Measurements from ENCODE around the gene ARFGEF2. TPM values are rescaled to one million over a fixed set of nuclear protein-coding genes. Genes with fewer than 3 reads are reported as not detected.

ARFGEF2 gene
- total RNA-seq, 1 experiment from 2014 or later = 31.6 TPM

DNA sequence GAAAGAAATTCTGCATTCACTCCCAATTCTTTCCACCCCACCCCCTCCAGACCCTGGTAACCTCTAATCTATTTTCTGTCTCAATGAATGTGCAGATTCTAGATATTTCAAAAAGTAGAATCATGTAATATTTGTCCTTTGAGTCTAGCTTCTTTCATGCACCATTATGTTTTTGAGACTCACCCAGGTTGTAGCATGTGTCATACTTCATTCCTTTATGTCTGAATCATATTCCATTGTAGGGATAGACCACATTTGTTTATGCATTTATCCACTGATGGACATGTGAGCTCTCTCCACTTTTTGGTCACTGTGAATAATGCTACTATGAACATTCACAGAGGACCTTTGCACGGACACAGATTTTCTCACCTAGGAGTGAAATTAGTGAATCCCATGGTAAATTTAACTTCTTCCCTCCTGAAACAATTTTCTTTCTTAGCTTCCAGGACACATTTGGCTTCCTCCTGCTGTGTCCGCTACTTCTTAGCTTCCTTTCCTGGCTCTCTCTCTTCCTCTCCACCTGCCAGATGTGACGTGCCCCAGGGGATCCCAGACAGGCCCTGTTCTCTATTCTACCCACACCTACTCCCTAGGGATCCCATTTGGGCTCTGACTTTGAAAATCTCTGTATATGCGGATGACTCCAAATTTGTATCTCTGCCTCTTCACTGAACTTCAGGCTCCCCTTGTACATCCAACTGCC lies 24.1 kb upstream of the ARFGEF2 start:
- in situ Hi-C loops (cut with HindIII; ENCODE audit: low pct_unique_long_range_greater_than_20kb, low sequenced_read_pairs) = no loop called here
- DNase-seq (ENCODE audit: low read depth) = peak; percentile 93

DNA sequence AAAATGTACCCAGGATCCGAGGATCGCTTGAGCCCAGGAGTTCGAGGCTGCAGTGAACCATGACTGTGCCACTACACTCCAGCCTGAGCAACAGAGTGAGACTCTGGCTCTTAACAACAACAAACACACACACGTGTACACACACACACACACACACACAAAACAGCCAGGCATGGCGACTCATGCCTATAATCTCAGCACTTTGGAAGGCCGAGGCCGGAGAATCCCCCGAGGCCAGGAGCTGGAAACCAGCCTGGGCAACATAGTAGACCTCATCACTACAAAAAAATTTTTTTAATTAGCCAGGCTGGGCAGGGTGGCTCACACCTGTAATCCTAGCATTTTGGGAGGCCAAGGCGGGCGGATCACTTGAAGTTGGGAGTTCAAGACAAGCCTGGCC lies 23.3 kb upstream of the ARFGEF2 start:
- in situ Hi-C loops (cut with HindIII; ENCODE audit: low pct_unique_long_range_greater_than_20kb, low sequenced_read_pairs) = no loop called here
- DNase-seq (ENCODE audit: low read depth) = peak; percentile 77

DNA sequence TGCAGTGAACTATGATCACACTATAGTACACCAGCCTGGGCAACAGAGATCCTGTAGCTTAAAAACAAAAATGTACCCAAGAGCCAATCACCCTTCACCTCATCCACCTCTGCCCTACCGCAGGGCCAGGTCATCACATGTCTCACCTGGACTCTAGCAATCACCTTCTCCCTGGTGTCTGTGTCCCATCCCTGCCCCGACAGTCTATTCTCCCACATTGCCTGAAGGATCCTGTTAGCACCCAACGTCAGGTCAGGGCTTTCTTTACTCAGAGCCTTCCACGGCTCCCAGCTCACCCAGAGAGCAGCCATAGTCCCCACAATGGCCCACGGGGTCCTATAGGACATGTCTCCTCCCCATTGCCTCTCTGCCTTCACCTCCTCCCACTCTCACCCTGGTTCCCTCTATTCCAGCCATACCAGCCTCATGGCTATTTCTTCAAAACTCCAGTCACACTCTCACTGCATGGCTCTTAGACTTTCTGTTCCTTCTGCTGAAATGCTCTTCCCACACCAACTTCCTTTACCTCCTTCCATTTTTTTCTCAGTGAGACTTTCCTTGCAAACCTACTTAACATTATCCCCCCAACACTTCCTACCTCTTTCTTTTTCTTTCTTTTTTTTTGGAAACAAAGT lies 22.5 kb upstream of the ARFGEF2 start:
- in situ Hi-C loops (cut with HindIII; ENCODE audit: low pct_unique_long_range_greater_than_20kb, low sequenced_read_pairs) = no loop called here

DNA sequence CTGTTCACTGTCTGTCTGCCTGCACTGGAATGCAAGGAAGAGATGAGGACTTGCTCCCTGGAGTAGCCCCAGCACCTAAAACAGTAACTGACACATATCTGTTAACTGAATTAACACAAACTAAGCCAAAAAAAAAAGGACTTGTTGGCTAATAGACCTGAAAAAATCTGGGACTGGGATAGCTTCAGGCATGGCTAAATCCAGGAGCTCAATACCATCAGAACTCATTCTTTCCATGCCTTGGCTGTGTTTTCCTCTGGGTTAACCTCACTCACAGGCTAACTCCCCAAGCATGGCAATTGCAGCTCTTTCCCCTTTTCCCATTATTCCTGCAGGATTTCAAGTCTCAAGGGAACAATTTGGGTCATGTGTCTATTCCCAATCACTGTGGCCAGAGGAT lies 21.6 kb upstream of the ARFGEF2 start:
- no peak for DNase-seq (ENCODE audit: low read depth)
- in situ Hi-C loops (cut with HindIII; ENCODE audit: low pct_unique_long_range_greater_than_20kb, low sequenced_read_pairs) = no loop called here

More for the DNA sequence above, 22.5 kb upstream of the ARFGEF2 start:
- DNase-seq (ENCODE audit: low read depth) = no peak

DNA sequence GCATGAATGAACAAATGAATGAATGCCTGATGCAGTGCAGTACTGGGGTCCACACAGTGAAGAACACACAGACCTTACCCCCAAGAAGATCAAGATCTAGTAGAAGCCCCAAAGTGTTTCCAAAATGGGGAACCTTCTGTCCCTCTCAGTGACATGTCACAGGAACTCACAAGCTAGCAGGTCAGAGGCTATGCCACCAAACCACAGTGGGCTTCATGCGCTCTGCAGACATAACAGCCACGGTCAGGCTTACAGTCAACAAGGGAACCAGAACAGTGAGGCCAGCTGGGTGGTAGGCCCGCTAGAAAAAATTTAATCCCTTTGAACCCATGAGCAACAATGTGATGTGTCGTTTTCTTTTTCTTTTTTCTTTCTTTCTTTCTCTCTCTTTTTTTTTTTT lies 20.2 kb upstream of the ARFGEF2 start:
- in situ Hi-C loops (cut with HindIII; ENCODE audit: low pct_unique_long_range_greater_than_20kb, low sequenced_read_pairs) = no loop called here

DNA sequence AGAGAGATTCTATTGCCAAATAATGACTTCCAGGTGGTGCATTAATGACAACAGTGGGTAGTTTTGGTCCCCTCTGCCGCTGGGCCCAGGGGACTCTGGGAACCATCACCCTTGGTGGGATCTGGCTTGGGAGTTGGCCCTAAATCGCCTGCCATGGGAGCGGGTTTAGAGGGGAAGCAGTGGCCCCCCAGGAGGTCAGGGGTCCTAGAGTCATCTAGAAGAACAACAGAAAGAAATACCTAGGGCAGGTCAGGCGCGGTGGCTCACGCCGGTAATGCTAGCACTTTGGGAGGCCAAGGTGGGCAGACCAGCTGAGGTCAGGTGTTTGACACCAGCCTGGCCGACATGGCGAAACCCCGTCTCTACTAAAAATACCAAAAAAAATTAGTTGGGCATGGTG lies 17.8 kb upstream of the ARFGEF2 start:
- in situ Hi-C loops (cut with HindIII; ENCODE audit: low pct_unique_long_range_greater_than_20kb, low sequenced_read_pairs) = no loop called here
- no peak for DNase-seq (ENCODE audit: low read depth)

More for the DNA sequence above, 20.2 kb upstream of the ARFGEF2 start:
- DNase-seq (ENCODE audit: low read depth) = no peak

DNA sequence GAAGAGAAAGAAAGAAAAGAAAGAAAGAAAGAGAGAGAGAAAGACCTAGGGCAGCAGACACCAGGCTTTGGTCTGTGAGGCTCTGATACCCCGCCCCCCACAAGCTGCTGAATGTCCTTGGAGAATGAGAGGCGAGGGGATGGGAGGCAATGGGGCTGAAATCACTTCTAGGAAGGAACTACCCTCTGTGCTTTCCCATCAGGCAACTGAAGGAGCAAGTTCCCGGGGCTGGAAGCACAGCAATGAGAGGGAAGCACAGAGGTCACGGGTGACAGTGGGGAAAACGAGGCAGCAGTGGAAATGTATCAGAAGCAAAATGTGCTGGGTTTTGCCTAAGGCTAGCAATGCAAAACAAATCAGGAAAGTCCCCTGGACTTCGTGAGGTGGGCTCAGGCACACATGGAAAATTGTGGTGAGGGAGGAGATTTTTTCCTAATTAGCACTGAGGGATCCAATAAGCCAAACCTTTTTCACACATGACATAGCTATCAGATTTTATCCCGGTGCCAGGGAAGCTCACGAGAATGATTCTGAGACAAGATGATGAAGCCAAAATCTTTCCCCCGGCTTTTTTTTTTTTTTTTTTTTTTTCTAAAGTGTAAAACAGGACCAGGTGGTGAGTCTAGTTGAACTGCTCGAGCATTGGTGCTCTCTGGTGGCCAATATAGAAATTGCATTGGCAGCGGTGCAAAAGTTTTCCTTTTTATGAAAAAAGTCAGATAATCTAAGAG lies 16.8 kb upstream of the ARFGEF2 start:
- in situ Hi-C loops (cut with HindIII; ENCODE audit: low pct_unique_long_range_greater_than_20kb, low sequenced_read_pairs) = no loop called here
- peak; percentile 73 for DNase-seq (ENCODE audit: low read depth)

DNA sequence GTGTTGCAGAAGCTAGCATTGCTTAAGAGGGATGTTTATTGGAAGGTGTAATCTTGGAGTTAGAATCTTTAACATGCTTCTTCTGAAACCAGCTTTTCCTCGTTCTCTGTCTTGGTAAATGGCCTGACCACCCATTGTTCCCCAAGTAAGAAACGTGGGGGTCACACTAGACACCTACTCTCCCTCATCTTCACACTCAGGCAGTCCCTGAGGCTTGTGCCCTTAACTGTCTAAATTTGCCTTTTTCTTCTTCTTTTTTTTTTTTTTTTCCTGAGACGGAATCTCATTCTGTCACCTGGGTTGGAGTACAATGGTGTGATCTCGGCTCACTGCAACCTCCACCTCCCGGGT lies 16.2 kb upstream of the ARFGEF2 start:
- in situ Hi-C loops (cut with HindIII; ENCODE audit: low pct_unique_long_range_greater_than_20kb, low sequenced_read_pairs) = no loop called here
- no peak for DNase-seq (ENCODE audit: low read depth)

DNA sequence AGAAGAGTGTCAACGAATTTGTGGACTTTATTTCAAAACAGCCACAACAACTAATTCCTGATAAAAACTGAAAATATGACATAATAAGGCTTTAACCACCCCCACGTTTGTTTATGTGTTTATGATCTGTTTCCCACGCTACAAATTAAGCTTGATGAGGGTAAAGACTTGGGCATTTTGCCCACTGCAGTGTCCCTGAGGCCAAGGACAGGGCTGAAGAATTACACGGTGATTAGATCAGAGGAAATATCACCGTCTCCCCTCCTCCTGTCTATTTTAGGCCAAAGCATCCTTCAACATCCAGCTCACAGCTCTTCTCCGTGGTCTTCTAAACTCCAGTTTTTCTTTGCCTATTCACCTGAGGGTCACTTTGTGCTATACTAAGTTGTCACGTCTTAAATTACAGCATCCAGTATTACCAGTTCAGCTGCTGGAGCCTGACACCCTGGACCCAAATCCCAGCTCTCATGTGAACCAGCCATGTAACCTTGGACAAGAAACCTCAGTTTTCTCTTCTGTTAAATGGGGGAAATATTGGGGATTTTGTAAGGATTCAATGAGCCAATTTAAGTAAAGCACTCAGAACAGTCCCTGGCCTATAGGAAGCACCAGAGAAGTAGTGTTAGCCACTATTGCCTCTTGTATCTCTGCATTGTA lies 15.2 kb upstream of the ARFGEF2 start:
- DNase-seq (ENCODE audit: low read depth) = no peak
- in situ Hi-C loops (cut with HindIII; ENCODE audit: low pct_unique_long_range_greater_than_20kb, low sequenced_read_pairs) = no loop called here

DNA sequence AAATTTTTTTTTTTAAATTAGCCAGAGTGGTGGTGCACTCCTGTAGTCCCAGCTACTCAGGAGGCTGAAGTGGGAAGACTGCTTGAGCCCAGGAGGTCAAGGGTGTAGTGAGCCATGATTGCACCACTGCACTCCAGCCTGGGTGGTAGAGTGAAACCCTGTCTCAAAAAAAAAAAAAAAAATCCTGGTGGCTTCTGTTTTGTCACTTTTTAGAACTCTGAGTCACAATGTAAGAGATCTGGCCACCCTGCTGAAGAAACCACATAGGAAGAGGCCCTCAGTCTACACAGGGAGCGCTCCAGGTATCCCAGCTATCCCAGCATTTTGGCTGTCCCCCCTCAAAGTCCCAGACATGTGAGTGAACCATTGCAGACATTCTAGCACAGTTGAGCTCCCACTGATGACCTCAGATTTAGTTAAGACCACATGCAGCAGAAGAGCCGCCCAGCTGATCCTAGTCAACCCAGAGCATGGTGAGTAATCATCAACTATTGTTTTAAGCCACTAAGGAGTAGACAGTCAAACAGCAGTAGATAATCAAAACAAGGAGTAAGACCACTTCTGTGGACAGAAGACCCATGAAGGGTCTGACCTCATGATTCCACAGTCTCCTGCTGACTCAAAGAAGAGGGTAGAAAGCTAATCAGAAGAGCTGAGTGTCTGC lies 12.7 kb upstream of the ARFGEF2 start:
- in situ Hi-C loops (cut with HindIII; ENCODE audit: low pct_unique_long_range_greater_than_20kb, low sequenced_read_pairs) = no loop called here
- DNase-seq (ENCODE audit: low read depth) = no peak

DNA sequence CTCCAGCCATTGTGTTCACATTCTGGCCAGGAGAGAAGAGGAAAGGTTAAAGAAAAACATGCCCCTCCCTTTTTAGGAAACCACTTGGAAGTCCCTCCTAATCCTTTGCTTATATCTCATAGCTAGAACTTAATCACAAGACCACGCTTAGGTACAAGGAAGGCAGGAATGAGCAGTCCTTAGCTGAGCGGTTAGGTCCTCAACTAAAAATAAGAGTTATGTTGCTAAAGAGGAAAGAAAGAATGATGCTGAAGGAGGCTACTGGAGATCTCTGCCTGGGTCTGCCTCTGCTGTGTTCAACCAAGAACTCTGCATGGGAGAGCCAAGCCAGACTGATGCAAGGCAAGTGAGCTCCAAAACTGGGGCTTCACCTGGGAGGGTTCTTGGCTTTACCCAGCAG lies 11.6 kb upstream of the ARFGEF2 start:
- in situ Hi-C loops (cut with HindIII; ENCODE audit: low pct_unique_long_range_greater_than_20kb, low sequenced_read_pairs) = no loop called here
- no peak for DNase-seq (ENCODE audit: low read depth)

DNA sequence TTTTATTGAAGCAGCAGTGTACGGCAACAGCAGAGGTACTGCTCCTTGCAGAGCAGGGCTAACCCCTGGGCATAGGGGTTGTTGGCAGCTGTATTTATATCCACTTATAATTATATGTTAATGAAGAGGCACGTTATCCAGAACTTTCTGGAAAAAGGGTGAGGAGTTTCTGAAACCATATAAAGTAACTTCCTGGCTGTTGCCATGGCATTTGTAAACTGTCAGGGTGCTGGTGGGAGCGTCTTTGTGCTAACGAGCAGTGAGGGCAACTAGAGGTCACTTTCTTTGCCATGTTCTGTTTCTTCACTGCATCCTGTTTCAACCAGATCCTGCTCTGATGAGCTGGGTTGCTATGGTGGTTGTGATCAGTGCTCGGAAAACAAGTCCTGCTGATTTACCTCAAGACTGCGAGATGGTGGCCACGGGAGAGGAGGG lies 11.1 kb upstream of the ARFGEF2 start:
- in situ Hi-C loops (cut with HindIII; ENCODE audit: low pct_unique_long_range_greater_than_20kb, low sequenced_read_pairs) = no loop called here
- no peak for DNase-seq (ENCODE audit: low read depth)

DNA sequence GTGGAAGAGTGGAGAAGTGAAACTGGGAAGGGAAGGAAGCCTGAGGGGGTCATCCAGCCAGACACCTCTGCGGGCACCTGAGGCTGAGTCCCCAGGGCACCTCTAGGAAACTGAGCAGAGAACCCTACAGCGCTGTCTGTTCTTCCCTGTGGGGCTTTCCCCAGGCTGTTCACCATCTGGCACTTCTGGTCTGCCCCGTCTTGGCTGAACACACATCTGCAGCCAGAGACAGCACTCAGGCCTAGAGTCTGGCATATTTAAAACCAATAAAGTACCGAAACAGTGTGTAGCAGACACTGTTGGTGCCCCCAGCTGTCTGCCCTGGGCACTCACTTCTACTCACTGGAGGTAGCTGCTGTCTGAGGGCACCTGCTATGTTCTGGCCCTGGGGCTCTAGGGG lies 9.4 kb upstream of the ARFGEF2 start:
- in situ Hi-C loops (cut with HindIII; ENCODE audit: low pct_unique_long_range_greater_than_20kb, low sequenced_read_pairs) = no loop called here
- no peak for DNase-seq (ENCODE audit: low read depth)

DNA sequence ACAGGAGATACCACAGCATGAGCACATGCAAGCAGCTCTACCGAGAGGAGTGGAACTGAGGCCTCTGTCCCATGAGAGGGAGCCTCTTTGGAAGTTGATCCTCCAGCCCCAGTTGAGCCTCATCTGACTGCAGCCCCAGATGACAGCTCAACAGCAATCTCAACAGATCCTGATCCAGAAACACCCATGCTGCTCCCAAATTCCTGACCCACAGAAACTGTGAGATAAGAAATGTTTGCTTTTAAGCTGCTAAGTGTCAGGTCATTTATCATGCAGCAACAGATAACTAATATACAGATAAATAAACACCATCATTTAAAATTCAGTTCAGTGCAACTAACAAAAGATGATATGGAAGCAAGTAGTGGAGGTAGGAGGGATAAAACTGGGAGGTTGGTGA lies 4.8 kb upstream of the ARFGEF2 start:
- DNase-seq (ENCODE audit: low read depth) = no peak
- in situ Hi-C loops (cut with HindIII; ENCODE audit: low pct_unique_long_range_greater_than_20kb, low sequenced_read_pairs) = no loop called here

DNA sequence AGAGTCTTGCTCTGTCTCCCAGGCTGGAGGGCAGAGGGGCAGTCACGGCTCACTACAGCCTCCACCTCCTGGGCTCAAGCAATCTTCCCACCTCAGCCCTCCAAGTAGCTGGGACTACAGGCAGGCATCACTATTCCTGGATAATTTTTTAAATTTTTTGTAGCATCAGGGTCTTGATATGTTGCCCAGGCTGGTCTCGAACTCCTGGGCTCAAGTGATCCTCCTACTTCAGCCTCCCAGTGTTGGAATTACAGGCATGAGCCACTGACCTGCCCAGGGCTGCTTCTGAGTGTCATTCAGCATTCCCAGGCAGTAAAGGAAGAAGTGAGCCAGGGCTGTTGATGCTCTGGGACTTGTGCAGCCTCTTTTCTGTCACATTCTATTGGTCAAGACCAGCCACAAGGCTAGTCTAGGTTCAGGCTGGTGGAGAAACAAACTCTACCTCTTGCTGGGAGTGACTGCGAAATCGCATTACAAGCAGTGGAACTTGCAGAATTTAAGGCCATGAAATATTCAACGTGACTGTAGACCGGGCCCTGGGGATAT lies 2.1 kb upstream of the ARFGEF2 start:
- DNase-seq (ENCODE audit: low read depth) = no peak
- in situ Hi-C loops (cut with HindIII; ENCODE audit: low pct_unique_long_range_greater_than_20kb, low sequenced_read_pairs) = no loop called here

DNA sequence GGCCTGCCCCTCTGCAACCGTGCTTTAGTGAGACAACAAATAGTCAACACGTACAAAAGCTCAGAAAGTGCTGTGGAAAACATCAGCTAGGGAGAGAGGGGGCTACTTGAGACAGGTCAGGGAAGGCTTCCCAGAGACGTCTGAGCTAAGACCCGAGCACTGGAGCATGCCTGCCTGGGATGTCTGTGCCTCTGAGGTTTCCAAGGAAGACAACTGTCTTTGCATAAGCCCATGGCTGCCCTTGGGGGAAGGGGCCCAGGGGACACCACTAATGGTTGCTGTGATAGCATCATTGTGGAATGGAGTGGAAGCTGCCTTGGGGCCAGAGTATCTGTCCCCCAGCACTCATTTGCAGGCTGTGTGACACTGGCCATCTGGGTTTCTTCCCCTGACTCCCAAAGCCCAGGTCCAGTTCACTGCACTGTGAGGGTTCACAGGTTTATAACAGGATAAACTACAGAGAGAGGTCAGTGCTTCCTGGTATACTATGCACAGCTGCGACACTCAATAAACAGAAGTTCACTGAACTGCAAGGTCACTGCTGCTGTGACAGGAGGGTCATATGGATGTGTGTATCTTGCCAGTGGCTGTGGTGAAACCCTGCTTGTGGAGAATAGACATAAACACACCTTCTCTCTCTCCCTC lies 1.5 kb upstream of the ARFGEF2 start:
- in situ Hi-C loops (cut with HindIII; ENCODE audit: low pct_unique_long_range_greater_than_20kb, low sequenced_read_pairs) = no loop called here
- no peak for DNase-seq (ENCODE audit: low read depth)

DNA sequence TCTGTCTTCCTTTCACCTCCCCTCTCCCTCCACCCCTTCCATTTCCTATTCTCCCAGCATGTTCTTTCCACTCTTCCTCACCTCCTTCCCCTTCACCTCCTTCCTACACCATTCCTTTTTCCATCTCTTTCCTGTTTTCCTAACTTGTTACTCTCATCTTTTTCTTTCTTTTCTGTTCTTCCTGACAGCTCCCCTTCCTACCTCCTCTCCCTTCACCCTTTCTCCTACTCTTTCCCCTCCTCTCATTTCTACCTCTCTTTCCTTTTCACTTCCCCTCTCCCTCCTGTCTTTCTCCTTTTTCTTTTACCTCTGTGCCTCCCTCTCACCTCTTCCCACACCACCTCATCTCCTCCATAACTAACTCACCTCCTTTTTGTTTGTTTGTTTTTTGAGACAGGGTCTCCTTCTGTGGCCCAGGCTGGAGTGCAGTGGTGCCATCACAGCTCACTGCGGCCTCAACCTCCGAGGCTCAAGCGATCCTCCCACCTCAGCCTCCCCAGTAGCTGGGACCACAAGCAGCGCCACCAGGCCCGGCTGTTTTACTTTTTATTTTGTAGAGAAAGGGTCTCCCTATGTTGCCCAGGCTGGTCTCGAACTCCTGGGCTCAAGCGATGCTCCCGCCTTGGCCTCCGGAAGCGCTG lies 864 bp upstream of the ARFGEF2 start:
- in situ Hi-C loops (cut with HindIII; ENCODE audit: low pct_unique_long_range_greater_than_20kb, low sequenced_read_pairs) = no loop called here
- DNase-seq (ENCODE audit: low read depth) = no peak
